HCT116 (cell line): ENCODE measurements around the gene FOXC2. TPM values are rescaled to one million over a fixed set of nuclear protein-coding genes. Genes with fewer than 3 reads are reported as not detected.

Experiments
- ATAC-seq: fragments of 200-7000 bp; cut with Tn5 transposase; 2 replicates; pipeline ENCODE4 v1.9.1; 2020; ENCODE audit warnings: mild to moderate bottlenecking, moderate library complexity
- BruUV-seq: library from RNA; stranded (reverse); fragments of 400-500 nt; replicated peaks from 2 replicates; lab custom pipeline; 2021; lab: Mats Ljungman, UMichigan
- CTCF ChIA-PET: fragments of 300-600 bp; sonication (Branson Sonifier 250); formaldehyde crosslinking; loops from one replicate; lab custom pipeline; 2021; ENCODE audit warnings: antibody characterized with exemption; lab: Charles Lee
- POLR2A ChIA-PET: fragments of 300-600, 350-600 bp; sonication (Branson Sonifier 250); formaldehyde crosslinking; loops from one replicate; lab custom pipeline; 2021; ENCODE audit warnings: antibody characterized with exemption; lab: Charles Lee
- RAD21 ChIA-PET, 2 experiments: fragments of 300-600 bp; sonication (Branson Sonifier 250); formaldehyde crosslinking; loops; one replicate each; lab custom pipeline; 2023; ENCODE audit warnings: low total read pairs in 2 of 2; ENCODE audit not compliant: uncharacterized antibody in 2 of 2, unreplicated experiment in 2 of 2, low non-redundant PET in 1 of 2; lab: Charles Lee
- DNase-seq: peaks from one replicate; pipeline ENCODE4 v3.0.0-alpha.2; 2010; ENCODE audit warnings: low read depth, low spot score
- H2AFZ ChIP-seq: fragments of 200-600 bp; shearing (Covaris generic), sonication (generic); 2 replicates; pipeline ENCODE4 v1.6.1; 2017; ENCODE audit warnings: low read depth, mixed run types, mixed read lengths, antibody characterized with exemption, low read length; ENCODE audit not compliant: poor library complexity, severe bottlenecking
- H3K27ac ChIP-seq: 2 replicates; pipeline ENCODE4 v1.5.1; 2012; ENCODE audit warnings: low read depth, low read length
- H3K27me3 ChIP-seq: fragments of 200-600 bp; sonication (generic); 2 replicates; pipeline ENCODE4 v1.6.1; 2016; ENCODE audit warnings: mixed run types, low read length, mixed read lengths; ENCODE audit not compliant: insufficient read depth
- H3K36me3 ChIP-seq, 2 experiments: fragments of 200-500 bp in 1 of 2; fragments of 200-600 bp in 1 of 2; sonication (Bioruptor generic) in 1 of 2; sonication (generic) in 1 of 2; 2 replicates each; pipeline versions ENCODE4 v1.5.1 to v1.6.1; 2014 to 2016; ENCODE audit warnings: low read length in 2 of 2, inconsistent platforms in 1 of 2, mixed read lengths in 1 of 2, mixed run types in 1 of 2; ENCODE audit not compliant: insufficient read depth in 2 of 2, control insufficient read depth in 1 of 2
- H3K4me1 ChIP-seq, 2 experiments: fragments of 200-600 bp in 1 of 2; sonication (generic) in 1 of 2; 2 replicates each; pipeline versions ENCODE4 v1.5.1 to v1.6.1; 2012 to 2017; ENCODE audit warnings: low read length in 2 of 2, inconsistent platforms in 1 of 2, mild to moderate bottlenecking in 1 of 2, mixed read lengths in 1 of 2, mixed run types in 1 of 2, moderate library complexity in 1 of 2; ENCODE audit not compliant: insufficient read depth in 2 of 2, control insufficient read depth in 1 of 2
- H3K4me2 ChIP-seq: fragments of 200-600 bp; sonication (generic); 2 replicates; pipeline ENCODE4 v1.6.1; 2017; ENCODE audit warnings: mixed run types, low read length, mixed read lengths
- H3K4me3 ChIP-seq, 2 experiments: fragments of 200-600 bp in 1 of 2; sonication (generic) in 1 of 2; replicated peaks in 1 of 2; 2 replicates each; pipeline ENCODE4 v1.5.1; 2011 to 2016; ENCODE audit warnings: low read length in 2 of 2, control low read depth in 1 of 2, low read depth in 1 of 2, mild to moderate bottlenecking in 1 of 2, mixed read lengths in 1 of 2, mixed run types in 1 of 2
- H3K79me2 ChIP-seq: fragments of 200-600 bp; sonication (generic); 2 replicates; pipeline ENCODE4 v1.6.1; 2017; ENCODE audit warnings: mild to moderate bottlenecking, mixed run types, low read length, moderate library complexity, mixed read lengths; ENCODE audit not compliant: insufficient read depth
- H3K9ac ChIP-seq: fragments of 200-600 bp; sonication (generic); 2 replicates; pipeline ENCODE4 v1.6.1; 2016; ENCODE audit warnings: low read length, mixed read lengths
- H3K9me2 ChIP-seq: fragments of 200-600 bp; sonication (generic), shearing (Covaris generic); 2 replicates; pipeline ENCODE4 v1.6.1; 2017; ENCODE audit warnings: mixed run types, mild to moderate bottlenecking, moderate library complexity; ENCODE audit not compliant: insufficient read depth
- H3K9me3 ChIP-seq, 2 experiments: fragments of 200-500 bp in 1 of 2; fragments of 200-600 bp in 1 of 2; sonication (Bioruptor generic) in 1 of 2; sonication (generic) in 1 of 2; 2 replicates each; pipeline ENCODE4 v1.6.1; 2014 to 2017; ENCODE audit warnings: low read length in 2 of 2, mixed read lengths in 2 of 2, inconsistent platforms in 1 of 2, low read depth in 1 of 2, mild to moderate bottlenecking in 1 of 2, mixed run types in 1 of 2, moderate library complexity in 1 of 2; ENCODE audit not compliant: control insufficient read depth in 1 of 2, insufficient read depth in 1 of 2
- H4K20me1 ChIP-seq: fragments of 200-600 bp; sonication (generic), shearing (Covaris generic); 2 replicates; pipeline ENCODE4 v1.6.1; 2017; ENCODE audit warnings: mixed run types, mild to moderate bottlenecking, moderate library complexity; ENCODE audit not compliant: insufficient read depth
- EGR1 ChIP-seq: IDR thresholded peaks from 2 replicates; pipeline ENCODE4 v1.6.1; 2012; ENCODE audit warnings: low read depth
- POLR2A ChIP-seq: IDR thresholded peaks from 2 replicates; pipeline ENCODE4 v1.7.0; 2011; ENCODE audit warnings: borderline replicate concordance; ENCODE audit not compliant: insufficient read depth, insufficient read length; ENCODE audit errors: extremely low read depth
- POLR2AphosphoS5 ChIP-seq: IDR thresholded peaks from 2 replicates; pipeline ENCODE4 v1.6.1; 2011; ENCODE audit warnings: mild to moderate bottlenecking, low read depth, low read length, moderate library complexity
- RAD21 ChIP-seq: IDR thresholded peaks from 2 replicates; pipeline ENCODE4 v1.6.1; 2012; ENCODE audit warnings: low read depth, mild to moderate bottlenecking
- REST ChIP-seq: IDR thresholded peaks from 2 replicates; pipeline ENCODE4 v1.6.1; 2012; ENCODE audit warnings: low read depth
- SIN3A ChIP-seq: IDR thresholded peaks from 2 replicates; pipeline ENCODE4 v1.6.1; 2012; ENCODE audit warnings: low read depth
- SP1 ChIP-seq: IDR thresholded peaks from 2 replicates; pipeline ENCODE4 v1.6.1; 2012; ENCODE audit warnings: low read depth
- intact Hi-C: fragments of 100-400 bp; cut with micrococcal nuclease; formaldehyde crosslinking; loops from 2 replicates; pipeline ENCODE4 v1.10.0; 2022
- total RNA-seq: library from RNA; stranded (reverse); gene quantifications from one replicate; pipeline ENCODE4 v1.2.1, GENCODE V29; 2021; ENCODE audit not compliant: unreplicated experiment
- TF ChIP-seq, protein P1 (sequence below): IDR thresholded peaks from 2 replicates; pipeline ENCODE4 v1.6.1; 2011; ENCODE audit warnings: mild to moderate bottlenecking, low read length, moderate library complexity; ENCODE audit not compliant: insufficient replicate concordance; ENCODE audit errors: extremely low read depth

FOXC2 gene
- total RNA-seq, 1 experiment from 2014 or later = 0.22 TPM

GRCh38 chr16:86542756-86543750 is 23.6 kb upstream of the FOXC2 start:
- no peak for TF ChIP-seq SIN3A
- TF ChIP-seq, protein P1, sequence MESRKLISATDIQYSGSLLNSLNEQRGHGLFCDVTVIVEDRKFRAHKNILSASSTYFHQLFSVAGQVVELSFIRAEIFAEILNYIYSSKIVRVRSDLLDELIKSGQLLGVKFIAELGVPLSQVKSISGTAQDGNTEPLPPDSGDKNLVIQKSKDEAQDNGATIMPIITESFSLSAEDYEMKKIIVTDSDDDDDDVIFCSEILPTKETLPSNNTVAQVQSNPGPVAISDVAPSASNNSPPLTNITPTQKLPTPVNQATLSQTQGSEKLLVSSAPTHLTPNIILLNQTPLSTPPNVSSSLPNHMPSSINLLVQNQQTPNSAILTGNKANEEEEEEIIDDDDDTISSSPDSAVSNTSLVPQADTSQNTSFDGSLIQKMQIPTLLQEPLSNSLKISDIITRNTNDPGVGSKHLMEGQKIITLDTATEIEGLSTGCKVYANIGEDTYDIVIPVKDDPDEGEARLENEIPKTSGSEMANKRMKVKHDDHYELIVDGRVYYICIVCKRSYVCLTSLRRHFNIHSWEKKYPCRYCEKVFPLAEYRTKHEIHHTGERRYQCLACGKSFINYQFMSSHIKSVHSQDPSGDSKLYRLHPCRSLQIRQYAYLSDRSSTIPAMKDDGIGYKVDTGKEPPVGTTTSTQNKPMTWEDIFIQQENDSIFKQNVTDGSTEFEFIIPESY = no peak
- TF ChIP-seq EGR1 = no peak
- no peak for TF ChIP-seq POLR2AphosphoS5
- no peak for TF ChIP-seq SP1
- TF ChIP-seq RAD21 = no peak
- TF ChIP-seq POLR2A = no peak
- no peak for TF ChIP-seq REST
- no peak overlapping the region for H3K4me2 ChIP-seq
- no peaks in the 10 kb centered on the region for H3K4me1 ChIP-seq
- no peak overlapping the region for H2AFZ ChIP-seq
- no peaks in the 10 kb centered on the region for H3K9me2 ChIP-seq
- POLR2A ChIA-PET = no interaction called here
- no peaks in the 10 kb centered on the region for H4K20me1 ChIP-seq
- BruUV-seq = no TSS peak
- no peaks in the 10 kb centered on the region for H3K27me3 ChIP-seq
- no peaks in the 10 kb centered on the region for H3K79me2 ChIP-seq
- H3K9ac ChIP-seq = no peak overlapping the region
- no peak for DNase-seq
- ATAC-seq = no peak
- no peak overlapping the region for H3K4me3 ChIP-seq
- H3K27ac ChIP-seq = no peak overlapping the region
- no peaks in the 10 kb centered on the region for H3K9me3 ChIP-seq
- intact Hi-C loops = no loop called here
- H3K36me3 ChIP-seq = peaks cover 36% of the 10 kb centered on the region in 2 experiments; a peak in 3 of 4 replicates
- CTCF ChIA-PET = no interaction called here
- RAD21 ChIA-PET = no interaction called here
